Mesothelial cell of epicardium (in vitro differentiated cells): ENCODE measurements around the gene GID8. TPM values are rescaled to one million over a fixed set of nuclear protein-coding genes. Genes with fewer than 3 reads are reported as not detected.

Experiments used
- DNase-seq, 2 experiments: peaks; one replicate each; pipeline ENCODE4 v3.0.0; 2021; ENCODE audit warnings: low spot score in 2 of 2; ENCODE audit not compliant: unreplicated experiment in 2 of 2
- H3K27ac Mint-ChIP-seq: 2 replicates; pipeline ENCODE4 v1.8.0; 2021; ENCODE audit warnings: mixed read lengths
- H3K27me3 Mint-ChIP-seq: 2 replicates; pipeline ENCODE4 v1.8.0; 2021; ENCODE audit warnings: low read depth, mixed read lengths
- H3K36me3 Mint-ChIP-seq: 2 replicates; pipeline ENCODE4 v1.8.0; 2021; ENCODE audit warnings: mixed read lengths
- H3K4me1 Mint-ChIP-seq: 2 replicates; pipeline ENCODE4 v1.8.0; 2021; ENCODE audit warnings: mixed read lengths
- H3K4me3 Mint-ChIP-seq: 2 replicates; pipeline ENCODE4 v1.8.0; 2021; ENCODE audit warnings: mild to moderate bottlenecking, moderate library complexity, mixed read lengths
- H3K9me3 Mint-ChIP-seq: 2 replicates; pipeline ENCODE4 v1.8.0; 2021; ENCODE audit warnings: mixed read lengths
- total RNA-seq: library from RNA; stranded (reverse); gene quantifications from 3 replicates; pipeline ENCODE4 v1.2.1, GENCODE V29; 2021
- TF ChIP-seq, protein P1 (sequence below): fragments of 200-600 bp; sonication (generic); IDR thresholded peaks from one replicate; pipeline ENCODE4 v1.5.0; 2021; ENCODE audit warnings: antibody characterized with exemption; ENCODE audit not compliant: unreplicated experiment

Gene GID8
- total RNA-seq, 1 donor from 2014 or later: 57.9 TPM

DNA sequence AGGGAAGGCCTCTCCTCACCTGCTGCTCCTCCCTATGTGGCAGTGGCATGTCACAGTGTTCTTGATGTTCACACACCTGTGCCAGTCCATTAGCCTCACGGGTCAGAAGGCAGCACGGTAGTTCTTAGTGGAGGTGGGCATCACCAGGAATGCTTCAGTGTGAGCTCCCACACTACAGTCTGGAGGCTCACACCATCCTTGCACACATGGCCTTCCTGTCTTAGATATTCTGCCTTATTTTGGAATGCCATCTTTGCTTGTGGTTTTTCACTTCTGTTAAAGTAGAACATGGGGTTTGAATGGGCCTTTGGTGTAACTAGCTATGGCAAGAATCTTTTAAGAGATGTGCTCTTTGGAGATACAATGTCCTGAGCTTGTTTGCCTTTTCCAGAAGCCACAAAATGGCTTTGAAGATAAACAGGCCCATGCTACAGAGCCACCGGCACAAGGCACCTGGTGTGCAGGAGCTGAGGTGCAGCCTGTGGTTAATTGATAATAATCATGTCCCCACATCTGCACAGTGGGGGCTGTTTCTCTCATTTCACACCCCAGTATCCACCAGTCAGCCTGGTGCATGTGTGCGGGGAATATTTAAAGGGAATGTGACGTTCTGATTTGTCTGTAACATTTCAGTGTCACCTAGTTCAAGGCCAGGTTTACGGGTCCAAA, 11.3 kb downstream of the GID8 start:
- peaks cover 6% of the 10 kb centered on the region for H3K9me3 Mint-ChIP-seq
- no peak overlapping the region for H3K4me3 Mint-ChIP-seq
- H3K36me3 Mint-ChIP-seq: peaks cover 47% of the 10 kb centered on the region
- no peaks in the 10 kb centered on the region for H3K27me3 Mint-ChIP-seq
- TF ChIP-seq, protein P1, sequence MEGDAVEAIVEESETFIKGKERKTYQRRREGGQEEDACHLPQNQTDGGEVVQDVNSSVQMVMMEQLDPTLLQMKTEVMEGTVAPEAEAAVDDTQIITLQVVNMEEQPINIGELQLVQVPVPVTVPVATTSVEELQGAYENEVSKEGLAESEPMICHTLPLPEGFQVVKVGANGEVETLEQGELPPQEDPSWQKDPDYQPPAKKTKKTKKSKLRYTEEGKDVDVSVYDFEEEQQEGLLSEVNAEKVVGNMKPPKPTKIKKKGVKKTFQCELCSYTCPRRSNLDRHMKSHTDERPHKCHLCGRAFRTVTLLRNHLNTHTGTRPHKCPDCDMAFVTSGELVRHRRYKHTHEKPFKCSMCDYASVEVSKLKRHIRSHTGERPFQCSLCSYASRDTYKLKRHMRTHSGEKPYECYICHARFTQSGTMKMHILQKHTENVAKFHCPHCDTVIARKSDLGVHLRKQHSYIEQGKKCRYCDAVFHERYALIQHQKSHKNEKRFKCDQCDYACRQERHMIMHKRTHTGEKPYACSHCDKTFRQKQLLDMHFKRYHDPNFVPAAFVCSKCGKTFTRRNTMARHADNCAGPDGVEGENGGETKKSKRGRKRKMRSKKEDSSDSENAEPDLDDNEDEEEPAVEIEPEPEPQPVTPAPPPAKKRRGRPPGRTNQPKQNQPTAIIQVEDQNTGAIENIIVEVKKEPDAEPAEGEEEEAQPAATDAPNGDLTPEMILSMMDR: no peak
- DNase-seq: no peak
- H3K27ac Mint-ChIP-seq: no peak overlapping the region
- H3K4me1 Mint-ChIP-seq: peaks cover 12% of the 10 kb centered on the region

DNA sequence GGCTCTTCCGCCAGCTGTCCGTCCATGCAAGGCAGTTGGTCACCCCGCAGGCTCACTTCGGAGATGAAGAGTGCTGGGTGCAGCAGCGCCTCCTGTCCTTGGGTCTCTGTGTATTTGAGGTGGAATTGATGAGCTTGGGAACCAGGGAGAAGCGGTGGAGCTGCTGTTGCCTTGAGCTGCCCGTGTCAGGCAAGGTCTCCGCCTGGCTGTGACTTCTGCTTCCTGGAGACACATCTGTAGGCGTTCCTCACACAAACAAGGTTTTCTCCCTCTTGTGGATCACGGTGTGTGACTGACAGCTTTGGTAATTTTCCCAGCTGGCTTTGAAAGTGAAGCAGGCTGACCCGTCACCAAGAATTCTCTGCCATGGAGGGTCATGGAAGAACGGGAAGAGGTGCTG, 12.0 kb downstream of the GID8 start:
- Mint-ChIP-seq H3K27ac (no peak overlapping the region), H3K36me3 (peaks cover 43% of the 10 kb centered on the region), H3K4me3 (no peak overlapping the region), H3K4me1 (peaks cover 12% of the 10 kb centered on the region), H3K27me3 (no peaks in the 10 kb centered on the region), H3K9me3 (peaks cover 6% of the 10 kb centered on the region)
- TF ChIP-seq, protein P1: no peak
- no peak for DNase-seq

DNA sequence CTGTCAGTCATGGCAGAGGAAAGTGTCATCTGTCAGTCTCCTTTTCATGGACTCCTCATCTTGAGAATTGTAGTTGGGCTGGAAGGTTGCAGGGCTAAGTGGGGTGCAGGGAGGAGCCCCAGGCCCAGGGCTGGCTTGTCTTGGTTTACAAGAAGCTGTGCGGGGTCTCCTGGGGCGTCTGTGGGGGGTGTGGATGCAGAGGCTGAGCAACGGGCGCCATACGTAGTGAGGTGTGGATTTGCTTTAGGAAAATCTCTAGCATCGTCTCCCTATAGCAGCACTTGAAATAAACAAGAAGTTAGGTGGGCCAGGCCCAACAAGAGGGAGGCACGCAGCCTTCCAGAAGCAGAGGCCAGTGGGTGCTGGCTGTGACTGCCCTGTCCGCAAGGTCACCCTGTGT, 12.8 kb downstream of the GID8 start:
- H3K36me3 Mint-ChIP-seq: peaks cover 42% of the 10 kb centered on the region
- TF ChIP-seq, protein P1: no peak
- H3K4me3 Mint-ChIP-seq: no peak overlapping the region
- peaks cover 6% of the 10 kb centered on the region for H3K9me3 Mint-ChIP-seq
- peaks cover 12% of the 10 kb centered on the region for H3K4me1 Mint-ChIP-seq
- no peaks in the 10 kb centered on the region for H3K27me3 Mint-ChIP-seq
- no peak for DNase-seq
- no peak overlapping the region for H3K27ac Mint-ChIP-seq

DNA sequence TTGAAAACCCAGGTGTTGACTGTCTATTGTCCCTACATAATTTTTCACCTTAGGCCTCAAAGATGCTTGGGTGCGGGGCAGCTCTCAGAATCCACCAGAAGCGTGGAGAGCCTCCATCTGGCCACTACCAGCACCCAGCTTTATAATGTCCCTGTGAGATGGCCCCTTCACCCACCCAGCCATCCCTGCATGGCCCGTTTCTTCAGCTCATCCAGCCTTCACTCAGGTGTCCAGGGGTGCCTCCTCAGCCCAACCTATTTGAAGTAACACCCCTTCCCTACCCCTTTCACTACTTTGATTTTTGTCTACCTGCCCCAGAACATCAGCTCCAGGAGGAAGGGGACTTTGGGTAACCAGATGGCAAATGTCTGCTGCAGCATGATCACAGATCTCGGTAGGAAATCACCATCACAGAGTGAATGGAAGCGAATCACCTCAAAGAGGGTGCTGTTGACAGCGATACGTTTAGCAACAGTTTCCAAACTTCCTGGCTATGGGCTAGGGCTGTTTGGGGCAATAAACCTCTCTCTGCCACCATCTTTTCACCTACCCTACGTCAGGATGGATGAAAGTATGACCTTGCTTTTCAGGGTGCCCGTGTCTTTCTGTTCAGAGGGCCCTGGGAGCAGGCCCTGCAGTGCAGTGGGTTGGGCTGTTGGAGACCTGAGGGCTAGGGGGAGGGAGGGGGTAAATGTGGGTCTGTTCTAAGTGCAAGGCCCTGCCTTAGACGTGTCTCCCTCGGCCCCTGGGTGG, 13.4 kb downstream of the GID8 start:
- H3K4me3 Mint-ChIP-seq: no peak overlapping the region

DNA sequence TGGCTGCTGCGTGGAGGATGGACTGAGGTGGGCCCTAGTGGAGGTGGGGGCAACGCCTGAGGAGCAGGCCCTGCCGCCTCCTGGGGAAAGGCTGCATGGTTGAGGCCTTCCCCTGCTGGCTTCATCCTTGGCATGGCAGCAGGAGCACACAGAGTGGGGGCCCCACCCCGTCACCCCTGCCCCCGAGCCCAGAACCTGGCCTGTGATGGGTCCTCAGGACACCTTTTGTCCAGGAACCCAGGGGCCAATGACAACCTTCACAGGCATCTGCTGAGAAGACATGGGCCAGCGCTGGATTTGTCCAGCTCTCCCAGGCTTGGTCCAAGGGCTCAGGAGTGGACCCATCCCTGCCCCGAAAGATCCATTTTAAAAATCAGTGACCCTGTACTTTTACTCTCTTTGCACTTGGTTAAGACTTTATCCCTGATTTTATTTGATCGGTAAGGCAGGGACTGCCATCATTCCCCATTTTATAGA, 14.0 kb downstream of the GID8 start:
- Mint-ChIP-seq H3K27ac (no peak overlapping the region), H3K36me3 (peaks cover 36% of the 10 kb centered on the region), H3K9me3 (peaks cover 6% of the 10 kb centered on the region), H3K27me3 (no peaks in the 10 kb centered on the region), H3K4me3 (no peak overlapping the region), H3K4me1 (peaks cover 12% of the 10 kb centered on the region)
- TF ChIP-seq, protein P1: no peak
- no peak for DNase-seq

More for the DNA sequence above, 13.4 kb downstream of the GID8 start:
- Mint-ChIP-seq H3K36me3 (peaks cover 41% of the 10 kb centered on the region), H3K9me3 (peaks cover 6% of the 10 kb centered on the region), H3K4me1 (peaks cover 12% of the 10 kb centered on the region), H3K27ac (no peak overlapping the region), H3K27me3 (no peaks in the 10 kb centered on the region)
- no peak for DNase-seq
- TF ChIP-seq, protein P1: no peak
